K562 (cell line): ENCODE data around the gene DOCK4.

Experiments
- GABPA ChIP-seq: fragments of 200-800 bp; sonication (Bioruptor generic); conservative IDR thresholded peaks from 2 replicates; pipeline ENCODE4 v1.6.1; 2016; ENCODE audit warnings: low read depth, missing genetic modification characterization, missing compliant biosample characterization
- SIN3A ChIP-seq, 2 experiments: fragments of 150-350 bp in 1 of 2; IDR thresholded peaks; 2 replicates each; pipeline ENCODE4 v1.6.1; 2011 to 2016; ENCODE audit warnings: borderline replicate concordance in 2 of 2, low read depth in 2 of 2, low read length in 2 of 2, mild to moderate bottlenecking in 2 of 2, moderate library complexity in 2 of 2; ENCODE audit not compliant: control insufficient read depth in 1 of 2
- TF ChIP-seq, protein P1 (sequence below), 2 experiments: IDR thresholded peaks; 2 replicates each; pipeline ENCODE4 v1.6.1; 2012; ENCODE audit warnings: improper control_type of control experiment in 2 of 2, low read depth in 2 of 2, low read length in 2 of 2, borderline replicate concordance in 1 of 2
- TF ChIP-seq, protein P2 (sequence below): sonication (generic); formaldehyde crosslinking; IDR thresholded peaks from 2 replicates; pipeline ENCODE4 v1.8.1; 2023; ENCODE audit warnings: mild to moderate bottlenecking, missing genetic modification reagents

DNA sequence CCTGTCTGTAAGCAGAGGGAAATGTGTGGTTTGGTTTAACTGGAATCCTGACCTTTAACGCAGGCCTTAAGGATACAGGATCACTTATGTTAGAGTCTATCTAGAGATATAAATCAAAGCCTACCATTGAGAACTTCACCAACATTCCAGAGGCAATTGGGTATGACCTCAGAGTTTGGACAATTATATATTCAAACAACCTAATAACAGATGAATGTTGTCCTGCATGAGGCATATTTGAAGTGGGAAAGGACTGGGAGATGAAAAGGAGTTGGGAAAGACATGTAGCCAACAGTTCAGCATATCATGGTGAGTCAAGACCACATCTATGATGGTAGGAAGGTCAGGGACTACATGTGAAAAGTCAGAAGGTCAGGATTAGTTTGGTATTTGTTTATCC lies 274.2 kb downstream of the DOCK4 start:
- TF ChIP-seq, protein P1, sequence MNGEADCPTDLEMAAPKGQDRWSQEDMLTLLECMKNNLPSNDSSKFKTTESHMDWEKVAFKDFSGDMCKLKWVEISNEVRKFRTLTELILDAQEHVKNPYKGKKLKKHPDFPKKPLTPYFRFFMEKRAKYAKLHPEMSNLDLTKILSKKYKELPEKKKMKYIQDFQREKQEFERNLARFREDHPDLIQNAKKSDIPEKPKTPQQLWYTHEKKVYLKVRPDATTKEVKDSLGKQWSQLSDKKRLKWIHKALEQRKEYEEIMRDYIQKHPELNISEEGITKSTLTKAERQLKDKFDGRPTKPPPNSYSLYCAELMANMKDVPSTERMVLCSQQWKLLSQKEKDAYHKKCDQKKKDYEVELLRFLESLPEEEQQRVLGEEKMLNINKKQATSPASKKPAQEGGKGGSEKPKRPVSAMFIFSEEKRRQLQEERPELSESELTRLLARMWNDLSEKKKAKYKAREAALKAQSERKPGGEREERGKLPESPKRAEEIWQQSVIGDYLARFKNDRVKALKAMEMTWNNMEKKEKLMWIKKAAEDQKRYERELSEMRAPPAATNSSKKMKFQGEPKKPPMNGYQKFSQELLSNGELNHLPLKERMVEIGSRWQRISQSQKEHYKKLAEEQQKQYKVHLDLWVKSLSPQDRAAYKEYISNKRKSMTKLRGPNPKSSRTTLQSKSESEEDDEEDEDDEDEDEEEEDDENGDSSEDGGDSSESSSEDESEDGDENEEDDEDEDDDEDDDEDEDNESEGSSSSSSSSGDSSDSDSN (IDR thresholded peaks at IDR 0.05; ENCODE audit: borderline replicate concordance in 1 of 2, low read depth in 2 of 2, low read length in 2 of 2): no peak
- TF ChIP-seq GABPA (tag) (no peak), SIN3A (IDR thresholded peaks at IDR 0.05; ENCODE audit: borderline replicate concordance in 2 of 2, control insufficient read depth in 1 of 2, low read depth in 2 of 2, low read length in 2 of 2) (no peak)
- TF ChIP-seq, protein P2, sequence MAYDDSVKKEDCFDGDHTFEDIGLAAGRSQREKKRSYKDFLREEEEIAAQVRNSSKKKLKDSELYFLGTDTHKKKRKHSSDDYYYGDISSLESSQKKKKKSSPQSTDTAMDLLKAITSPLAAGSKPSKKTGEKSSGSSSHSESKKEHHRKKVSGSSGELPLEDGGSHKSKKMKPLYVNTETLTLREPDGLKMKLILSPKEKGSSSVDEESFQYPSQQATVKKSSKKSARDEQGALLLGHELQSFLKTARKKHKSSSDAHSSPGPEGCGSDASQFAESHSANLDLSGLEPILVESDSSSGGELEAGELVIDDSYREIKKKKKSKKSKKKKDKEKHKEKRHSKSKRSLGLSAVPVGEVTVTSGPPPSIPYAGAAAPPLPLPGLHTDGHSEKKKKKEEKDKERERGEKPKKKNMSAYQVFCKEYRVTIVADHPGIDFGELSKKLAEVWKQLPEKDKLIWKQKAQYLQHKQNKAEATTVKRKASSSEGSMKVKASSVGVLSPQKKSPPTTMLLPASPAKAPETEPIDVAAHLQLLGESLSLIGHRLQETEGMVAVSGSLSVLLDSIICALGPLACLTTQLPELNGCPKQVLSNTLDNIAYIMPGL (CRISPR knock-in tag): no peak
